Smooth muscle cell of the brain vasculature (primary cell): ENCODE results near the gene TMX1.

Experiments used
- DNase-seq: peaks from one replicate; pipeline ENCODE4 v3.0.0-alpha.2; 2012; ENCODE audit warnings: low read depth, low spot score

TMX1 gene

DNA sequence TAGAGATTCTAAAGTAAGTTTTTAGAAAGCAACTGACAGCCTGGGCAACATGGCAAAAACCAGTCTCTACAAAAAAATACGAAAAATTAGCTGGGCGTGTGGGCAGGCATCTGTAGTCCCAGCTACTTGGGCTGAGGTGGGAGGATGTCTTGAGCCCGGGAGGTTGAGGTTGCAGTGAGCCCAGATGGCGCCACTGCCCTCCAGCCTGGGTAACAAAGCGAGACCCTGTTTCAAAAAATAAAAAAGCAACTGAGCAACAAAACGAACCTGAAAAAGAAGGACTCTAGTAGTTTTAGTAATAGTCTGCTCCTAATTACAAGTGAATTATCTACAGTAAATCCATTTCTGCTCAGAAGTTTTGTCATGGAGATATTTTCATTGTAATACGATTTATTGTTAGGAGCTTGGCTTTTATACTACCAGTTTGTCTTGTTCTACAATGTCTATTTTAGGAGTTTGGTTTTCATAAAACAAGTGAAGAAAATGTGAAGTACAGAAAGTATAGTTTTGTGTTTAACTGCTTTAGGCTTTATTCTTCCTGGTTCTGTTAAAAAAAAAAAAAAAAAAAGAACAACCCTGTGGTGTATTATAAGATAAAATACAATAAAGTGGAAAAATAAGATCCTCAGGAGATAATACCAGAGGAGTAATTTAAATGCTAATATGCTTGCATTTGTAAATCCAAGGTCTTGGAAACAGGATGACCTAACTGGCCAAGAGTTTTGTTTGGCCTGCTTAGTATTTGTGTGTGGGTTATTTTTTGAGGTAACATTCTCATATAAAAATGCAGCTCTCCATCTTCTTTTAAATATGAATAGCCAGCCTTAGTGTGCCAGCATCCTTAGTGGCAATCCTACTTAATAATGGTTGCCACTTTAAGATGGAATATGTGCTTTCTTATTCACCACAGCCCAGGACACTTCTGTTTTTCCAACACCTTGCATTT is 2.8 kb downstream of the TMX1 start:
- no peak for DNase-seq

DNA sequence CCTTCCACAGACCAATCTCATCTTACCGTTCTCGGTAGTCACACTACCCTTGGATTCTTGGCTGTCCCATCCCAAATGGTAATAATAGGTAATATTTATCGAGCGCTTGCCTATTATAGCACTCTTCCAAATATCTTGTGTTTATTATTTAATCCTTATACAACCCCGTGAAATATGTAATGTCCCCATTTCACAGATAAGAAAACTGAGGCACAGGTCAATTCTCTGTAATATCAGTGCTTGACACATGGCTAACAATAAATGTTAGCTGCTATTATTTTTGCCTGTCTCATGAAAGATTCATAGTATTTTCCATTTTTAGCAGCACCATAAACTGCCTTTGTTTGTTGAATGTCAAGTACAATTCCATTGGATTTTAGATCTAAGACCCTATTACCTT is 4.5 kb downstream of the TMX1 start:
- no peak for DNase-seq

DNA sequence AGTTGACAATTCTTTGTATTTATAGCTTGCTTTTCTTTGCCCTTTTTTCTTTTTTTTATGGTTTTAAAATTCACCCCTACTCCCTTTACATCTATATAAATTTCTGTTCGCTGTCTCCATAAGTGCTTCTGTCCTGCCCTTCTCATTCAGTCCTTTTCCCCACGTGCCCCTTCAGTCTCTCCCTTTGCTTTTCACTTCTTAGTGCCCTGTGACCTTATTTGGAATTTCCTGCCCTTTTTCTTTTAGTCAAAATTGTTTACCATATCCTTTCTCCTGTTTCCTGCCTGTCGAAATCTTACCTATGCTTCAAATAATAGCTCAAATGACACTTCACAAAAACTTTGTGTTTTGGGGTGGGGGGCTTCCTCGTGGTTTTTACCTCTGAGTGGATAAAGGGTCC is 6.0 kb downstream of the TMX1 start:
- no peak for DNase-seq

DNA sequence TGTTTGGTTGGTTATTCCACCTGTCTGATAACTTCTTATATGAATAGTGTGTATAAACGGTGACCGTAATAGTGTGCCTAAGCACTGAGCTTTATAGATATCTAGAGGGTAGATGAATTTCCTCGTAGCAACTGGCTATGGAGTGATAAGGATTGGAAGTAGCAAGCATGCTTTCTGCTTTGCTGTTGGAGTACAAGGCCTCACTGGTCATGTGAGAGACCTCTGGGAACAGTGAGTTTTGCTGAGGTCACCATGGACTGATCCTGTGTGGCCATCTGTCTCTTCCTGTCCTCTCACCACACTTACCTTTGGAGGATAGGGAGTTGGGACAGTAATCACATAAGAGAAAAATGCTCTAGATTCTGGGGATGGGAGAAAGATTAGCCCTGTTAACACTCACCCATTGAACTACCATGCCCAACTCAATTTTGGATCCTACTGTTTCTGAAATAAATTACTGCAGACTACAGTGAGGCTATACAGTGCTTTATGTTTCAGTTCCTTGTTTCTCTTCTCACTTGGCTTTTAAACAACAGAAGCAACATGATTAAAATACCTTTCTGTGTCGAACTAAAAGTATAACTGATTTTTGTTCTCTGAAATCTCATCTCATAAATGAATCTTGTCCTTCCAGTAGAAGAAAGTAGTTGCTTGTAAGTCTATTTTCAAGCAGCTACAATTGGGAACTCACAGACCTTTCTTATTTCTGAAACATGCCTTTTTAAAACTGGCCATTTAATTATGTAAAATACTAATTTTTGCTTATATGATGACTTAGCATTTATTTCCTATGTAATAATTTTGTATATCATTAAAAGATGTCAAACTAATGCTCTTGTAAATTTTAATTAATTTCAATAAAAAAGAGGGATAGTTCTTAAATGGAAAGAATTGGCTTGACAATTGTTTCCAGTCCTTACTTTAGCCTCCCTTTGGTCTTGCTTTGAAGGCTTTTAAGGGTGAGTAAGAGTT is 8.3 kb downstream of the TMX1 start:
- no peak for DNase-seq

DNA sequence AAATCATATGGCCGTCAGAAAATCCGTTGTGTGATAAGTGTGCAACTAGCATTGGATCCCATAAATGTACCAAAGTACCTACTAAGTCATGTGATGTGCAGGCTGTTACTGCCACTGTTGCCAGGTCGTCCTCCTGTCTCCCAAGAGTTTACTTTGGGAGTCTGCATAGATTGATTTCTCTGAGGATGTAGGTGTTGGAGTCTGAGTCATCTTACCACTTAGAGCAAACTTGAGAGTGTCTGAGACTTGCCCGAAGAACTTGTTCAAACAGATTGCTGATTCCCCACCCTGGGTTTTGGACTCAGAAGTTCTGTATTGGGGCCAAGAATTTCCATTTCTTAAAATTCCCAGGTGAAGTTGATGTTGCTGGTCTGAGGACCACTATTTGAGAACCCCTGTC is 11.4 kb downstream of the TMX1 start:
- DNase-seq: no peak

DNA sequence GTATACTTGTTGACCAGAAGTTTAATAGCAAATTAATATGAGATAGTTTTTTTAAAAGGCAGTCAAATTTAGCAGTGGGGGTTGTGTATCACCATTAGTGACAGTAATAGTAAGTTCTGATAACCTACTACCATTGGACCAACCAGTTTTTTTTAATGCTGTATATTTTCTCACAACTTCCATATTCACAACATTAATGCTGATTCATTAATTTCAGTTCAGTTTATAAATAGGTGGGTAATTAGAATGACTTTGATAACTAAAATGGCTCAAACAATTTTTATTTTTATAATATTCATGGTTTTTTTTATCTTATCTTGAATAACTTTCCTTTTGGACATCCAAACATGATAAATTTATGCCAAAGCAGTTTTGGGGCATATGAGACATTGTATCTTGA is 13.8 kb downstream of the TMX1 start:
- DNase-seq: no peak

DNA sequence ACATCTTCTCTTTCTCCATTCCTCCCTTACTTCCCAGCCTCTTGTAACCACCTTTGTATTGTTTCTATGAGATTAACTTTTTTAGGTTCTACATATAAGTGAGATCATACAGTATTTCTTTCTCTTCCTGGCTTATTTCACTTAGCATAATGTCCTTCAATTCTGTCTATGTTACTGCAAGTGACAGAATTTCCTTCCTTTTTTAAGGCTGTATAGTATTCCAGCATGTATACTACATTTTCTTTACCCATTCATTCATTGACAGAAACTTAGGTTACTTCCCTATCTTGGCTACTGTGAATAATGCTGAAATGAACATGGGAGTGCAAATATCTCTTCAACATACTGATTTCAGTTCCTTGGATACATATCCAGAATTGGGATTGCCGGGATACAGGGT is 18.2 kb downstream of the TMX1 start:
- no peak for DNase-seq

DNA sequence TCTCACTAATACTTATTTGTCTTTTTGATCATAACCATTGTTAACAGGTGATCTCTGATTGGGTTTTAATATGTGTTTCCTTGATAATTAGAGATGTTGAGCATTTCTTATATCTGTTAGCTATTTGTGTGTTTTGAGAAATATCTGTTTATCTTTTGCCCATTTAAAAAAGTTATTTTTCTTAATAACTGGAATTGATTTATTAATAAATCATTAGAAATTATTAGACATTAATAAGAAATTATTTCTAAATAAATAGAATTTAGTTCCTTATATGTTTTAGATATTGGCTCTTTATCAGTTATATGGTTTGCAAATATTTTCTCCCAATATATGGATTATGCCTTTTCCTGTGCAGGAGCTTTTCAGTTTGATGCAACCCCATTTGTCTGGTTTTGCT is 18.7 kb downstream of the TMX1 start:
- DNase-seq: no peak

DNA sequence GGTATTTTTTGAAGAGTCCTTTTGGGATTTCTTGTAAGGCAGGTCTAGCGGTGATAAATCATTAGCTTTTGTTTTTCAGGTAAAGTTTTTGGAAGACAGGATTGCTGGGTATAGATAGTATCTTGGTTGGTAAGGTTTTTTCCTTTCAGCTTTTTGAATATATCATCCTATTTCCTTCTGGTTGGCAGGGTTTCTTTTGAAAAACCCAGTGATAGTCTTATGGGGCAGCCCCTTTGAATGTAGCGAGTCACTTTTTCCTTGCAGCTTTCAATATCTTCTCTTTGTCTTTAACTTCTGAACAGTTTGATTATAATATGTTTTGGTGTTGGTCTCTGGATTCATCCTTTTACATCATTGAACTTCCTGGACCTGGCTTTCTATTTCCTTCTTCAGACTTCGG is 20.2 kb downstream of the TMX1 start:
- DNase-seq: no peak

DNA sequence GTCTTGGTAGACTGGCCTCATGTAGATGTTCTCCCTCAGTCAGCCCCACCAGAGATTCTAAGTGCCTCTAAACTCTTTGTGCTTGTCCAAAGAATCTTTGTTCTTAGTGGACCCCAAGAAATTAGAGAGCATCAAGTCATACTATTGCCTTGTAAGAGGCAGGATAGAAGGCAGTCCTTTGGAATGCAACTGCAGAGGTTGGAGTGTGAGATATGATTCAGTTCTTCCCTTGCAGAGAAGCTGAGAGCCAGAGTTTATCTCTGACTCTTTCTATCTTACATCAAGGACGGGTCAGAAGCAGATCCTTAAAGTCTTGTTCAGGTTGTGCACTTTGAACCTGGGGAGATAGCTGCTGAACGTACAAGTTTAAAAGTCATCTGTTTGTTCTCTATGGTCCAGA is 21.1 kb downstream of the TMX1 start:
- no peak for DNase-seq

DNA sequence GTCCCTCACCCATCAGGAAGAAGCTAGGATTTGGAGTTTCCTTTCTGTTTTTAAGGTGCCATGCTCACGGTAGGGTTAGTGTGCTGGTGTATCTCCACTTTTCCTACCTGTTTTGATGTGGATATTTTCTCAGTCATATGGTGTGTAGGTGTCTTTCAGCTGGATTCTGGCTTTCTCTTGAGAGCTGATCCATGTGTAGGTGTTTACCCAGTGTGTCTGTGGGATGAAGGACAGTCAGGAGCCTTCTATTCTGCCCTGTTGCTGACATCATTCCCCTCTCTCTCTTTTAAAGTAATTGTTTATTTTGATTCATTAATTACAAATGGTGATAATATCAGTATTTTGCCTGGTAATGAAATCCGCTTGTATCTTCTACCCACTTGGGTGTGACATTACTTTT is 22.8 kb downstream of the TMX1 start:
- no peak for DNase-seq

DNA sequence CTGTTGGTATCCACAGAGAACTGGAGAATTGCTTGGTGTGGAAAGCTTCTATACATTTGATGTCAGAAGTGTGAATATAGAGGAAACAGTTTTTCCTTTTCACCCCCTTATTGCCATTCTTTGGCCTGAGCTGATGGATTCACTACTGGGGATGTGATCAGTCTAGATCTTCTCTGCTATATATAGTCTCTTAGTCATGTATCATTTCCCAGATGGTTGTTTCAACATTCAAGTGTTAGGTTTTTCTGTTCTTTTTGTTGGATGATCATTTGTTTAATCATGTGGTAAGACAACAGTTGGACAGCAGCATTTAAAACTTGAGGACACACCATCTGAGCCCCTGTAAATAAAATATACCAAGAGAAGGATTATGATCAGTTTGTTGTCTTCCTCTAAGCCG is 29.6 kb downstream of the TMX1 start:
- DNase-seq: no peak

DNA sequence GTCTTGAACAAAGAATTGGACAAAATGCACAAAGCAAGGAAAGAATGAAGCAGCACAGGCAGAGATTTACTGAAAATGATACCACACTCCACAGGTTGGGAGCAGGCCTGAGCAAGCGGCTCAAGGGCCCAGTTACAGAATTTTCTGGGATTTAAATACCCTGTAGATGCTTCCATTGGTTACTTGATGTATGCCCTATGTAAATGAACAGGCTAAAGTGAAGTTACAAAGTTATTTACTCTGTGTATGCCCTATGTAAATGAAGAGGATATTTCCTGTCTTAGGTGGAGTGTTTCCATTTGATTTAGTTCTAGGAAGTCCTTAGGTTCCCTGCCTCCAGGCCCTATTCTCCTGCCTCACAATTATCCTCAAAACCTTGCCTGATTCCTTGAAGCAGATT is 36.6 kb downstream of the TMX1 start:
- no peak for DNase-seq

DNA sequence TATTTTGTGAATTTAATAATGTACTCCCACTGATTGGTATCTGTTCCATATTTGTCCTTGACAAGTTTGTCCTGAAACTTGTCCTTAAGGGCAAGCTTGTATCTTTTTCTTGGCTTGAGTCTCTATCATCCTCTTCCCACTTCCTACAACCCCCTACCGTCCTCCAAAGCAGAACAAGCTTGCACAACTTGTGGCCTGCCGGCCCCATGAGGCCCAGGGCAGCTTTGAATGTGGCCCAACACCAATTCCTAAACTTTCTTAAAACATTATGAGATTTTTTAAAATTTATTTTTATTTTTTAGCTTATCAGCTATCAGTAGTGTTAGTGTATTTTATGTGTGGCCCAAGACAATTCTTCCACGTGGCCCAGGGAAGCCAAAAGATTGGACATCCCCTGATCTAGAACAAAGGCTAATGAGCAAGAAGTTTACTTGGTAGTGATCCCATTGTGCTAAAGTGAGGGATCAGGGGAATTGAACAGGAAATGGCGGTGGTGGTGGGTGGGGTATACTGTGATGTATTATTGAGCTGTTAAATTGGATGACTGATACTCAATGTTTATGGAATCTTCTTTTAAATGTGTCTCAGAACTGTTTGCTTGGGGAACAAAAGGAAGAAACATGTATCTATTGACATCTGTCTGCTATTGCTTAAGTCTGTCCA is 37.8 kb downstream of the TMX1 start:
- no peak for DNase-seq

DNA sequence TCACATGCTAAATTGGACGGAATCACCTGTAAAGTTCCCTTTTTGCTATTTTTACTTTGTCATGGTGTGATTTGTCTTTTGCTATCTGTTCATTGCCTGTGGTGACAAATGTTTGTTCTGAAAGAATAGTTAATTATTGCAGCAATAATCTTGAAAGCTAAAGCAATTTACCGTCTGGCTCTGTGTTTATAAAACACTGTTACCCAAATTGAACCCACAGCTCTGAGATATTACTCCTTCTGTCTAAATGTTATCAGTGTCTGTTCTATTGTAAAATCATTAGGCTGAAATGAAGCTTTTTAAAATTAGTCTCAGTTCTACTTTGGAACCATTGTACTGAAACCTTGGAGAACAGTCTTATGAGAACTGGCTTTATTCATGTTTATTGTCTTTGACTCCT is 42.5 kb downstream of the TMX1 start:
- no peak for DNase-seq

DNA sequence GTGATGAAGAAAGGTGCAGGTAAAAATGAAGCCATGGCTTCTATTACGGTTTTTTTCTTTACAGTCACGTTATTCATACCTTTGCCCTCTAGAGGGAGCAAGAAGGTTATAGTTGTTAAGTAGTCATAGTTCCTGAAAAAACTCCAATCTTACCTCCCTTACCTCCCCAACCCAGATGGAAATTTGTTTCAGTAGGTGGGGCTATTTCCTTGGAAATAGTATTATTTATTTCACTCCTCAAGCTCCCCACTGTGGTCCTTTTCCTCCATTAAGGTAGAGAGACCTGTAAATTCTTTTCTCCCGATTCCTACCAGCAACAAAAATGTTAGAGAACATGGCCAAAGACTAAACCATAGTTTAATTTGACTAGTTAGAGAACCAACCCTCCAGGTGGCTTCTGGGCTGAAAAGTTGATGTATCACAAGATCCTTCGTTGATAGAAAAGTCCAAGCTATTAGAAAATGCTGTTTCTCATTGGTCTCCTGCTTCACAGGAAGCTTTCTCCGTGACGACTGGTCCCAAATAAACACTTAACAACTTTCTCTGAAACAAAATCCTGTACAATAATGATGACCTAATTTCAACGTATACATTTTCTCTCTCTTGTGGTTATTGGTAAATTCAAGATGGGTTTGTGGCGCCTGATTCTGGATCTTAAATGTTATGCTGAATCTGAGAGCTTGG is 43.5 kb downstream of the TMX1 start:
- peak; percentile 85 for DNase-seq

DNA sequence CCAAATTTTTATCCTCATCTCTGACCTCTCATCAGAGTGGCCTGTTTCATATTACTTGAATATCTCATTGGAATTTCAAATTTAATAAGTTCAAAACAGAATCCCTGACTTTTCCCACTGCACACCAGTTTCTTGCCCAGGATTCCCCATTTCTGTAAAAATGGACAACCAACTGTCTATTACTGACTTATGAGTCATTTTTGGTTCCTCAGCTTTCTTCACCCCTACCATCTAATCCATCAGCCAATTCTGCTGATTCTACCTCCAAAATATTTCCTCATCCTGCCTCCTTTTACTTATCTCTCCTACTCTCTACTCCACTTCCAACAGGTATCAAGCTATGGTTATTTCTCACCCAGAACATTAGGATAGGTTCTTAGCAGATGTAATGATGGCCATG is 44.2 kb downstream of the TMX1 start:
- no peak for DNase-seq

DNA sequence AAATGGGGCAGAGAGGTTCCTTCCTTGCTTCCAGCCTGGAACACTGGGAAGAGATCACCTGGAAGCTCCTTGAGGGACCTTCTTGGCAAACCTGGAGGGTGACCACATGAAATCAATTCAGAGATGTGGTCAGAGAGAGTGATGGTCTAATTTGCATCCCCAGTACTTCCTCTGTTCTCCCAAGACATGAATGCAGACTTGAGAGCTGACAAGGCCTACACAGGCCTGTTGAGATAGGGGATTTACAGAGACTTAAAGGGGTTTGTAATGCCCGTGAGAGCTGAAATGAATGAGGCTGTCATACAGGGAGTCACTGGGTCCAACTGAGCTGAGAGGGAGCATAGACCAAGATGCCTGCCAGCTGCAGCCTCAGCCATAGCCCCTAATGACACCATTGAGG is 45.1 kb downstream of the TMX1 start:
- DNase-seq: no peak

DNA sequence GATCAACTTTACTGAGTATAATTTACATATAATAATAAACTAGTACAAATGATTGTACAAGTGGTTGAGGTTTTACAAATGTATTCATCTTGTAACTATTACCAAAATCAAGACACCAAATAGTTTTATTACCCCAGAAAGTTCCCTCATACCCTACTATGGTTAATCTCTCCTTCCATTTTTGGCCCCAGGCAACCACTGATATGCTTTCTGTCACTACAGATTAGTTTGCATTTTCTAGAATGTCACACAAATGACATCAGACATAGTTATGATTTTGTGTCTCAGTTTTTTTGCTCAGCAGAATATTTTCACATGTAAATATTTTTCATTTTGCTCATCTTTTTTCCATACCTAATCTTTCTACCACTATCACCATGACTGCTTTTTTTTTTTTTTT is 49.1 kb downstream of the TMX1 start:
- DNase-seq: no peak

DNA sequence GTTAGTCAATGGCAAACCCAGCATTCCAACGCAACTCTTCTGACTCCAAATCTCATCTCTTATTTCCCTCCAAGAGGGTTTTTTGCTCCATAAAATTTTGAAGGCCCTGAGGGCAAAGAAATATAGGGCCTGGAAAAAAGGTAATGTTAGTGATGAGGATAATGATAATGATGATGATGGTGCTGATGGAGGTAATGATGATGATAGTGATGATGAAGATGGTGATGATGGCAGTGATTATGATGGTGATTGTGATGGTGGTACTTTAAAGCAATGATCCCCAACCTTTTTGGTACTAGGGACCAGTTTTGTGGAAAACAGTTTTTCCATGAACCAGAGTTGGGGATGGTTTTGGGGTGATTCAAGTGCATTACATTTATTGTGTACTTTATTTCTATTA is 50.1 kb downstream of the TMX1 start:
- DNase-seq: no peak

DNA sequence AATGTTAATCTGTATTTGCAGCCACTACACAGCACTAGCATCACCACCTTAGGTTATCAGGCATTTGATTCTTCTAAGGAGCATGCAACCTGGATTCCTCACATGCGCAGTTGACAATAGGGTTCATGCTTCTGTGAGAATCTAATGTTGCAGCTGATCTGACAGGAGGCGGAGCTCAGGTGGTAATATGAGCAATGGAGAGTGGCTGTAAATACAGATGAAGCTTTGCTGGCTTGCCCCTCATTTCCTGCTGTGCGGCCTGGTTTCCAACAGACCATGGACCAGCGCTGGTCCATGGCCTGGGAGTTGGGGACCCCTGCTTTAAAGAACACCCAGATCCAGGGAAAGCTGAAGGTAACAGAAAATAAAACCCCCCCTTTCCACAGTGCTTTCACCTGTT is 51.0 kb downstream of the TMX1 start:
- no peak for DNase-seq
